H9 (cell line): ENCODE measurements around the gene CERK. TPM values are rescaled to one million over a fixed set of nuclear protein-coding genes. Genes with fewer than 3 reads are reported as not detected.

ENCODE experiments used
- DNase-seq: peaks from one replicate; pipeline ENCODE4 v3.0.0-alpha.2; 2017
- H2AFZ ChIP-seq: one replicate; pipeline ENCODE4 v1.6.1; 2013; ENCODE audit warnings: mild to moderate bottlenecking, low read length, control low read depth, moderate library complexity
- H2AK5ac ChIP-seq: 2 replicates; pipeline ENCODE4 v1.6.1; 2013; ENCODE audit warnings: low read length, control low read depth, mixed read lengths; ENCODE audit not compliant: insufficient read length
- H2BK120ac ChIP-seq: one replicate; pipeline ENCODE4 v1.6.1; 2013; ENCODE audit warnings: low read depth, mild to moderate bottlenecking, low read length, control low read depth, inconsistent platforms; ENCODE audit not compliant: poor library complexity, severe bottlenecking
- H2BK12ac ChIP-seq: 2 replicates; pipeline ENCODE4 v1.6.1; 2013; ENCODE audit warnings: low read length, control low read depth, mixed read lengths, low read depth; ENCODE audit not compliant: insufficient read length
- H2BK15ac ChIP-seq: 2 replicates; pipeline ENCODE4 v1.6.1; 2013; ENCODE audit warnings: low read depth, low read length, control low read depth
- H2BK20ac ChIP-seq: one replicate; pipeline ENCODE4 v1.6.1; 2013; ENCODE audit warnings: low read depth, mild to moderate bottlenecking, low read length, control low read depth, inconsistent platforms; ENCODE audit not compliant: poor library complexity, severe bottlenecking
- H2BK5ac ChIP-seq: 2 replicates; pipeline ENCODE4 v1.6.1; 2013; ENCODE audit warnings: low read length, control low read depth, mixed read lengths; ENCODE audit not compliant: insufficient read length
- H3K14ac ChIP-seq: 2 replicates; pipeline ENCODE4 v1.6.1; 2013; ENCODE audit warnings: low read length, control low read depth; ENCODE audit not compliant: insufficient read depth
- H3K18ac ChIP-seq: 2 replicates; pipeline ENCODE4 v1.6.1; 2013; ENCODE audit warnings: low read depth, mild to moderate bottlenecking, mixed read lengths, low read length, control low read depth; ENCODE audit not compliant: insufficient read length
- H3K23ac ChIP-seq: 2 replicates; pipeline ENCODE4 v1.6.1; 2013; ENCODE audit warnings: low read length, control low read depth, mixed read lengths, low read depth; ENCODE audit not compliant: insufficient read length
- H3K23me2 ChIP-seq: 2 replicates; pipeline ENCODE4 v1.6.1; 2013; ENCODE audit warnings: low read depth, mild to moderate bottlenecking, mixed read lengths, low read length, control low read depth; ENCODE audit not compliant: insufficient read length, poor library complexity, severe bottlenecking
- H3K27ac ChIP-seq: 2 replicates; pipeline ENCODE4 v1.5.1; 2013; ENCODE audit warnings: low read length, control low read depth, mixed read lengths, low read depth; ENCODE audit not compliant: insufficient read length
- H3K27me3 ChIP-seq: 2 replicates; pipeline ENCODE4 v1.6.1; 2013; ENCODE audit warnings: low read length, control low read depth, inconsistent platforms; ENCODE audit not compliant: insufficient read depth
- H3K4ac ChIP-seq: 2 replicates; pipeline ENCODE4 v1.6.1; 2013; ENCODE audit warnings: low read depth, mild to moderate bottlenecking, control low read depth, inconsistent platforms, low read length, moderate library complexity
- H3K4me1 ChIP-seq: 2 replicates; pipeline ENCODE4 v1.6.1; 2013; ENCODE audit warnings: low read length, control low read depth, inconsistent platforms; ENCODE audit not compliant: insufficient read depth
- H3K4me2 ChIP-seq: 2 replicates; pipeline ENCODE4 v1.6.1; 2013; ENCODE audit warnings: low read length, control low read depth, mixed read lengths; ENCODE audit not compliant: insufficient read length, insufficient read depth
- H3K56ac ChIP-seq: 2 replicates; pipeline ENCODE4 v1.6.1; 2013; ENCODE audit warnings: low read depth, mild to moderate bottlenecking, mixed read lengths, low read length, control low read depth; ENCODE audit not compliant: insufficient read length
- H3K79me1 ChIP-seq: 2 replicates; pipeline ENCODE4 v1.6.1; 2013; ENCODE audit warnings: low read depth, mild to moderate bottlenecking, moderate library complexity, low read length, control low read depth, inconsistent platforms; ENCODE audit not compliant: insufficient read depth, poor library complexity, severe bottlenecking
- H3K79me2 ChIP-seq: 2 replicates; pipeline ENCODE4 v1.6.1; 2013; ENCODE audit warnings: low read length, control low read depth, inconsistent platforms; ENCODE audit not compliant: insufficient read depth
- H3K9ac ChIP-seq: 2 replicates; pipeline ENCODE4 v1.6.1; 2013; ENCODE audit warnings: low read length, control low read depth, mixed read lengths; ENCODE audit not compliant: insufficient read length; ENCODE audit errors: extremely low read depth
- H3K9me3 ChIP-seq: one replicate; pipeline ENCODE4 v1.6.1; 2013; ENCODE audit warnings: low read depth, low read length, inconsistent platforms; ENCODE audit not compliant: control insufficient read depth
- H3T11ph ChIP-seq: one replicate; pipeline ENCODE4 v1.6.1; 2013; ENCODE audit warnings: mild to moderate bottlenecking, low read length, control low read depth, inconsistent platforms
- H4K20me1 ChIP-seq: one replicate; pipeline ENCODE4 v1.6.1; 2013; ENCODE audit not compliant: control insufficient read depth, insufficient read length, insufficient read depth
- H4K5ac ChIP-seq: 2 replicates; pipeline ENCODE4 v1.6.1; 2013; ENCODE audit warnings: low read depth, mild to moderate bottlenecking, mixed read lengths, low read length, control low read depth; ENCODE audit not compliant: insufficient read length
- H4K8ac ChIP-seq: replicated peaks from 2 replicates; pipeline ENCODE4 v1.6.1; 2013; ENCODE audit warnings: low read length, control low read depth, mixed read lengths, low read depth; ENCODE audit not compliant: insufficient read length
- H4K91ac ChIP-seq: 2 replicates; pipeline ENCODE4 v1.6.1; 2013; ENCODE audit warnings: low read depth, mild to moderate bottlenecking, moderate library complexity, mixed read lengths, low read length, control low read depth; ENCODE audit not compliant: insufficient read length
- H3K27ac Mint-ChIP-seq, 3 experiments: 2 replicates in 2 of 3; 3 replicates in 1 of 3; pipeline ENCODE4 v1.8.0; 2020 to 2021; ENCODE audit warnings: mixed read lengths in 3 of 3, mild to moderate bottlenecking in 1 of 3, moderate library complexity in 1 of 3
- H3K27me3 Mint-ChIP-seq: 2 replicates; pipeline ENCODE4 v1.8.0; 2021; ENCODE audit warnings: low read depth, mild to moderate bottlenecking, moderate library complexity, mixed read lengths
- H3K36me3 Mint-ChIP-seq, 3 experiments: 2 replicates in 2 of 3; 3 replicates in 1 of 3; pipeline ENCODE4 v1.8.0; 2020 to 2021; ENCODE audit warnings: low read depth in 3 of 3, mixed read lengths in 3 of 3; ENCODE audit not compliant: insufficient read depth in 1 of 3
- H3K4me1 Mint-ChIP-seq, 2 experiments: 2 replicates each; pipeline ENCODE4 v1.8.0; 2020; ENCODE audit warnings: mixed read lengths in 2 of 2
- H3K4me3 Mint-ChIP-seq, 2 experiments: 2 replicates in 1 of 2; 3 replicates in 1 of 2; pipeline ENCODE4 v1.8.0; 2020 to 2021; ENCODE audit warnings: mild to moderate bottlenecking in 2 of 2, mixed read lengths in 2 of 2, moderate library complexity in 1 of 2
- H3K9me3 Mint-ChIP-seq, 2 experiments: 2 replicates in 1 of 2; 3 replicates in 1 of 2; pipeline ENCODE4 v1.8.0; 2020; ENCODE audit warnings: mild to moderate bottlenecking in 2 of 2, mixed read lengths in 2 of 2, moderate library complexity in 1 of 2
- WGBS: extraction: QIAGEN DNeasy Blood & Tissue Kit; methylation state at CpG from one replicate; pipeline ENCODE4 v1.1.7; 2013; ENCODE audit warnings: missing lambda C conversion rate, low lambda C conversion rate, mixed read lengths; ENCODE audit not compliant: insufficient read length; ENCODE audit errors: extremely low coverage; 5-methylcytosine and 5-hydroxymethylcytosine counted together
- total RNA-seq: library from RNA; stranded (reverse); gene quantifications from 2 replicates; pipeline ENCODE4 v1.2.1, GENCODE V29; 2021
- TF ChIP-seq, protein P1 (sequence below): fragments of 200-600 bp; sonication (generic); conservative IDR thresholded peaks from 3 replicates; pipeline ENCODE4 v1.8.0; 2021; ENCODE audit warnings: antibody characterized with exemption, mild to moderate bottlenecking

CERK gene
- total RNA-seq, 1 experiment from 2014 or later: 47.1 TPM

DNA sequence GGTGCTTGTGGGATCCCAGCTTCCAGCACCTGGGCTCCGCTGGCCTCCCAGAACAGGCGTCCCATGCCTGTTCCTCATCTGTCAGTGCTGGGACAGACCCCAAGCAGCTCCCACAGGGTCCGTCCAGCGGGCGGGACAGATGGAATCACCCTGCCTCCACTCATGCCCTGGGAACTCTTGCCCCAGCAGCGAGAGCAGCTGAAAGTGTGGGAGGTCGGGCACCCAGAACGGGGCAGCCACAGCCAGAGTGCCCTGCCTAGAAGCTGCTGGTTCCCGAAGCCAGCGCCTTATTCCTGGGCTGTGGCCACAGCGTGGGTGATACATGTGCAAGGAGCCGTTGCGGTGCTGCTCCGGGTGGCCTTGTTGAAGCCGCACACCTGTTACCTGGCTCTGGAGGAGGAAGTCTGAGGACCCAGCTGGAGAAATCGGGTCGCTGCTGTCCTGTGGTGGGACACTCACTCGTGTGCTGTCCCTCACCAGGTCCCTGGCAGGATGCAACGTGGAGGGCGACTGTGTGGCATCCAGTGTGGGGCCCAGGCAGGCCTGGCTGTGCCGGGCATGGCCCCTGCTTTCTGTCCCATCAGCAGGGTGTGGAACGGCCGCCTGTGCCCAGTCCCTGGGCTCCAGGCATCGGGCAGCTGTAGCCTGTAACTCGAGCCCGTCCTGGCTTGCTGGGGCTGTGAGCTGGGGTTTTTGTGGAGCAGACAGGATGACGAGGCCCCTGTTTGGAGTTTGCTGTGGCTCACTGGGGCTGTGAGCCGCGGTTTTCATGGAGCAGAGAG, 101.6 kb downstream of the CERK start:
- H3K4me3 Mint-ChIP-seq: no peak overlapping the region
- Histone ChIP-seq H3K27ac (no peak overlapping the region), H2BK15ac (no peak overlapping the region), H4K91ac (no peak overlapping the region), H3K18ac (no peak overlapping the region), H4K5ac (no peak overlapping the region), H4K8ac (no peak overlapping the region), H2BK5ac (no peak overlapping the region), H3K9ac (no peak overlapping the region), H3K56ac (no peak overlapping the region), H2AK5ac (no peak overlapping the region), H3K23ac (no peak overlapping the region), H3K4me1 (no peaks in the 10 kb centered on the region), H3K79me1 (no peaks in the 10 kb centered on the region), H3K27me3 (no peaks in the 10 kb centered on the region), H3K9me3 (no peaks in the 10 kb centered on the region), H4K20me1 (no peaks in the 10 kb centered on the region), H2AFZ (no peak overlapping the region), H2BK12ac (no peak overlapping the region), H3K4me2 (no peak overlapping the region), H3K4ac (no peak overlapping the region), H2BK20ac (no peak overlapping the region), H3K23me2 (no peaks in the 10 kb centered on the region), H2BK120ac (no peak overlapping the region), H3K79me2 (no peaks in the 10 kb centered on the region), H3T11ph (no peak overlapping the region), H3K14ac (no peak overlapping the region; the same call in 1 of the 2 replicates)
- DNase-seq: no peak
- no CpG with 5 or more reads among the region's 29 CpGs for WGBS
- H3K27ac Mint-ChIP-seq: peak overlapping the region in 2 of 3 experiments; percentile 52 to 92; a peak in 3 of 7 replicates
- no peaks in the 10 kb centered on the region for H3K36me3 Mint-ChIP-seq
- TF ChIP-seq, protein P1, sequence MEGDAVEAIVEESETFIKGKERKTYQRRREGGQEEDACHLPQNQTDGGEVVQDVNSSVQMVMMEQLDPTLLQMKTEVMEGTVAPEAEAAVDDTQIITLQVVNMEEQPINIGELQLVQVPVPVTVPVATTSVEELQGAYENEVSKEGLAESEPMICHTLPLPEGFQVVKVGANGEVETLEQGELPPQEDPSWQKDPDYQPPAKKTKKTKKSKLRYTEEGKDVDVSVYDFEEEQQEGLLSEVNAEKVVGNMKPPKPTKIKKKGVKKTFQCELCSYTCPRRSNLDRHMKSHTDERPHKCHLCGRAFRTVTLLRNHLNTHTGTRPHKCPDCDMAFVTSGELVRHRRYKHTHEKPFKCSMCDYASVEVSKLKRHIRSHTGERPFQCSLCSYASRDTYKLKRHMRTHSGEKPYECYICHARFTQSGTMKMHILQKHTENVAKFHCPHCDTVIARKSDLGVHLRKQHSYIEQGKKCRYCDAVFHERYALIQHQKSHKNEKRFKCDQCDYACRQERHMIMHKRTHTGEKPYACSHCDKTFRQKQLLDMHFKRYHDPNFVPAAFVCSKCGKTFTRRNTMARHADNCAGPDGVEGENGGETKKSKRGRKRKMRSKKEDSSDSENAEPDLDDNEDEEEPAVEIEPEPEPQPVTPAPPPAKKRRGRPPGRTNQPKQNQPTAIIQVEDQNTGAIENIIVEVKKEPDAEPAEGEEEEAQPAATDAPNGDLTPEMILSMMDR: no peak
- no peaks in the 10 kb centered on the region for H3K27me3 Mint-ChIP-seq
- peaks cover 7 to 32% of the 10 kb centered on the region in 2 experiments for H3K4me1 Mint-ChIP-seq
- H3K9me3 Mint-ChIP-seq: no peaks in the 10 kb centered on the region
